H1 (cell line): ENCODE results near the gene IGSF9. TPM values are rescaled to one million over a fixed set of nuclear protein-coding genes. Genes with fewer than 3 reads are reported as not detected.

ENCODE experiments used
- CTCF ChIA-PET: fragments of 300-600 bp; sonication (Branson Sonifier 250); formaldehyde crosslinking; loops from one replicate; lab custom pipeline; 2021; ENCODE audit not compliant: partially characterized antibody; lab: Charles Lee
- POLR2A ChIA-PET: fragments of 300-600 bp; sonication (Branson Sonifier 250); formaldehyde crosslinking; loops from one replicate; lab custom pipeline; 2021; ENCODE audit warnings: inconsistent platforms; ENCODE audit not compliant: partially characterized antibody; lab: Charles Lee
- DNase-seq, 2 experiments: peaks; one replicate each; pipeline versions ENCODE4 v3.0.0 to v3.0.0-alpha.2; 2010 to 2022; ENCODE audit warnings: low spot score in 2 of 2, low read depth in 1 of 2, mixed read lengths in 1 of 2
- FAIRE-seq: peaks from 2 replicates; lab custom pipeline; 2011; peaks lifted over from hg19 to GRCh38; lab: Jason Lieb, UNC
- H2AFZ ChIP-seq: 2 replicates; pipeline ENCODE4 v1.8.1; 2012; ENCODE audit warnings: low read length, inconsistent platforms
- H2AK5ac ChIP-seq: 2 replicates; pipeline ENCODE4 v1.6.1; 2013; ENCODE audit warnings: low read depth, low read length
- H2BK120ac ChIP-seq: replicated peaks from 2 replicates; pipeline ENCODE3; 2013; ENCODE audit warnings: low read depth, low read length, inconsistent platforms
- H2BK12ac ChIP-seq: 2 replicates; pipeline ENCODE4 v1.6.1; 2013; ENCODE audit warnings: low read depth, low read length
- H2BK15ac ChIP-seq: 2 replicates; pipeline ENCODE4 v1.6.1; 2013; ENCODE audit warnings: low read length
- H2BK20ac ChIP-seq: 2 replicates; pipeline ENCODE4 v1.6.1; 2013; ENCODE audit warnings: low read length
- H2BK5ac ChIP-seq: 2 replicates; pipeline ENCODE4 v1.6.1; 2013; ENCODE audit warnings: low read depth, low read length
- H3K14ac ChIP-seq: 2 replicates; pipeline ENCODE4 v1.6.1; 2013; ENCODE audit warnings: inconsistent platforms; ENCODE audit not compliant: insufficient read length
- H3K18ac ChIP-seq: 2 replicates; pipeline ENCODE4 v1.6.1; 2013; ENCODE audit warnings: low read length; ENCODE audit errors: extremely low read depth
- H3K23ac ChIP-seq: 2 replicates; pipeline ENCODE4 v1.6.1; 2013; ENCODE audit warnings: inconsistent platforms; ENCODE audit not compliant: insufficient read length
- H3K23me2 ChIP-seq: 2 replicates; pipeline ENCODE4 v1.6.1; 2013; ENCODE audit warnings: low read depth, low read length
- H3K27ac ChIP-seq: 2 replicates; pipeline ENCODE4 v1.6.1; 2011; ENCODE audit warnings: low read depth, low read length, inconsistent platforms
- H3K27me3 ChIP-seq, 4 experiments: replicated peaks in 1 of 4; 1 replicate in 1 of 4; 2 replicates in 3 of 4; pipeline versions ENCODE4 v1.6.1 to v1.8.1; 2011 to 2013; ENCODE audit warnings: low read length in 3 of 4, mild to moderate bottlenecking in 3 of 4, inconsistent platforms in 2 of 4, mixed read lengths in 2 of 4, moderate library complexity in 1 of 4; ENCODE audit not compliant: control insufficient read depth in 3 of 4, insufficient read depth in 3 of 4; ENCODE audit errors: extremely low read depth in 1 of 4
- H3K36me3 ChIP-seq, 4 experiments: 2 replicates each; pipeline versions ENCODE4 v1.6.1 to v1.8.1; 2011 to 2013; ENCODE audit warnings: mild to moderate bottlenecking in 4 of 4, low read length in 3 of 4, moderate library complexity in 2 of 4, control low read depth in 1 of 4, inconsistent platforms in 1 of 4; ENCODE audit not compliant: insufficient read depth in 4 of 4, control insufficient read depth in 2 of 4
- H3K4ac ChIP-seq: replicated peaks from 2 replicates; pipeline ENCODE3; 2013; ENCODE audit warnings: low read length, low read depth, mixed read lengths, inconsistent platforms; ENCODE audit not compliant: insufficient read length
- H3K4me1 ChIP-seq, 4 experiments: replicated peaks in 1 of 4; 1 replicate in 1 of 4; 2 replicates in 3 of 4; pipeline versions ENCODE4 v1.6.1 to v1.8.1; 2011 to 2013; ENCODE audit warnings: low read length in 3 of 4, inconsistent platforms in 2 of 4, mixed read lengths in 1 of 4; ENCODE audit not compliant: insufficient read depth in 4 of 4, control insufficient read depth in 3 of 4
- H3K4me2 ChIP-seq, 2 experiments: 2 replicates each; pipeline versions ENCODE4 v1.6.1 to v1.8.1; 2011 to 2013; ENCODE audit warnings: low read depth in 2 of 2, low read length in 2 of 2, control low read depth in 1 of 2, inconsistent platforms in 1 of 2, mild to moderate bottlenecking in 1 of 2; ENCODE audit not compliant: insufficient read depth in 1 of 2
- H3K4me3 ChIP-seq, 4 experiments: fragments of 200-600, 300-600 bp in 1 of 4; sonication (generic), shearing (Covaris generic), sonication (Bioruptor Twin) in 1 of 4; 2 replicates each; pipeline versions ENCODE4 v1.5.1 to v1.8.1; 2011 to 2016; ENCODE audit warnings: low read length in 4 of 4, low read depth in 3 of 4, control low read depth in 2 of 4, inconsistent platforms in 2 of 4, mild to moderate bottlenecking in 2 of 4, mixed read lengths in 1 of 4, moderate library complexity in 1 of 4; ENCODE audit not compliant: insufficient read depth in 2 of 4; ENCODE audit errors: extremely low read depth in 1 of 4
- H3K56ac ChIP-seq: replicated peaks from 2 replicates; pipeline ENCODE3; 2013; ENCODE audit warnings: low read depth, mild to moderate bottlenecking, mixed read lengths, low read length, inconsistent platforms; ENCODE audit not compliant: insufficient read length
- H3K79me1 ChIP-seq: 2 replicates; pipeline ENCODE4 v1.6.1; 2013; ENCODE audit warnings: low read depth, low read length, control low read depth
- H3K79me2 ChIP-seq, 2 experiments: 2 replicates each; pipeline versions ENCODE4 v1.6.1 to v1.8.1; 2012 to 2013; ENCODE audit warnings: low read length in 2 of 2, mild to moderate bottlenecking in 2 of 2, inconsistent platforms in 1 of 2; ENCODE audit not compliant: insufficient read depth in 2 of 2, control insufficient read depth in 1 of 2
- H3K9ac ChIP-seq, 4 experiments: replicated peaks in 1 of 4; 1 replicate in 1 of 4; 2 replicates in 3 of 4; pipeline versions ENCODE4 v1.6.1 to v1.8.1; 2011 to 2013; ENCODE audit warnings: low read depth in 3 of 4, low read length in 3 of 4, control low read depth in 2 of 4, mild to moderate bottlenecking in 2 of 4, moderate library complexity in 2 of 4, inconsistent platforms in 1 of 4; ENCODE audit errors: extremely low read depth in 1 of 4
- H3K9me3 ChIP-seq, 2 experiments: 2 replicates each; pipeline versions ENCODE4 v1.6.1 to v1.8.1; 2012 to 2013; ENCODE audit warnings: mild to moderate bottlenecking in 2 of 2, moderate library complexity in 2 of 2, control low read depth in 1 of 2, inconsistent platforms in 1 of 2, low read depth in 1 of 2, low read length in 1 of 2, mixed read lengths in 1 of 2; ENCODE audit not compliant: insufficient read depth in 2 of 2
- H4K20me1 ChIP-seq, 2 experiments: replicated peaks in 1 of 2; 2 replicates each; pipeline versions ENCODE3 to v1.8.1; 2011 to 2013; ENCODE audit warnings: inconsistent platforms in 2 of 2, low read length in 2 of 2, mild to moderate bottlenecking in 1 of 2; ENCODE audit not compliant: insufficient read depth in 2 of 2, control insufficient read depth in 1 of 2
- H4K5ac ChIP-seq: 2 replicates; pipeline ENCODE4 v1.6.1; 2013; ENCODE audit warnings: low read length, low read depth, mixed read lengths, inconsistent platforms; ENCODE audit not compliant: insufficient read length
- H4K8ac ChIP-seq: 2 replicates; pipeline ENCODE4 v1.8.0; 2013; ENCODE audit warnings: mild to moderate bottlenecking, moderate library complexity, low read length, inconsistent platforms; ENCODE audit not compliant: insufficient read depth; ENCODE audit errors: extremely low read depth
- H4K91ac ChIP-seq: replicated peaks from 2 replicates; pipeline ENCODE3; 2013; ENCODE audit warnings: low read length, mixed read lengths, inconsistent platforms; ENCODE audit not compliant: insufficient read length
- RFX5 ChIP-seq: IDR thresholded peaks from 2 replicates; pipeline ENCODE4 v1.6.1; 2011; ENCODE audit warnings: low read depth, low read length, improper control_type of control experiment, borderline replicate concordance
- SIX5 ChIP-seq: IDR thresholded peaks from 2 replicates; pipeline ENCODE4 v1.6.1; 2011; ENCODE audit warnings: mild to moderate bottlenecking, low read depth, low read length
- TAF1 ChIP-seq: IDR thresholded peaks from 2 replicates; pipeline ENCODE4 v1.6.1; 2011; ENCODE audit warnings: mild to moderate bottlenecking, low read depth, low read length
- YY1 ChIP-seq: IDR thresholded peaks from 2 replicates; pipeline ENCODE4 v1.6.1; 2011; ENCODE audit warnings: low read depth, mild to moderate bottlenecking, low read length
- WGBS, 2 experiments: shearing (Covaris generic) in 1 of 2; methylation state at CpG; one replicate each; pipeline versions ENCODE4 v1.1.6 to v1.1.7; 2013 to 2015; ENCODE audit warnings: low lambda C conversion rate in 2 of 2, mixed read lengths in 2 of 2, inconsistent platforms in 1 of 2, low coverage in 1 of 2, missing lambda C conversion rate in 1 of 2; ENCODE audit not compliant: insufficient replicate concordance in 2 of 2, insufficient coverage in 1 of 2, insufficient read length in 1 of 2; ENCODE audit errors: extremely low coverage in 1 of 2, missing lambda C conversion rate in 1 of 2; 5-methylcytosine and 5-hydroxymethylcytosine counted together
- polyA plus RNA-seq, 7 experiments: library from polyadenylated mRNA; depleted of rRNA in 3 of 7; stranded (reverse) in 5 of 7; unstranded in 2 of 7; fragments of >200 nt in 5 of 7; fragments of 200-250 nt in 2 of 7; gene quantifications; 1 replicate in 5 of 7; 2 replicates in 1 of 7; 4 replicates in 1 of 7; pipeline versions ENCODE4 v1.2.1 to v1.2.3, GENCODE V29; 2011 to 2013; ENCODE audit warnings: missing spikeins in 2 of 7, mixed read lengths in 2 of 7
- total RNA-seq: library from RNA; stranded (reverse); fragmentation: NEBNext Ultra II Directional; extraction: Animal tissue kit (Norgen Biotek cat#: 25700); gene quantifications from 2 replicates; pipeline ENCODE4 v1.2.1, GENCODE V29; 2021

Gene IGSF9
- total and polyA plus RNA-seq, 2 of the 8 experiments (the other 6 are each of a cell fraction or from before 2014, with no cell fraction given), result 10.9 to 28.1 TPM

DNA sequence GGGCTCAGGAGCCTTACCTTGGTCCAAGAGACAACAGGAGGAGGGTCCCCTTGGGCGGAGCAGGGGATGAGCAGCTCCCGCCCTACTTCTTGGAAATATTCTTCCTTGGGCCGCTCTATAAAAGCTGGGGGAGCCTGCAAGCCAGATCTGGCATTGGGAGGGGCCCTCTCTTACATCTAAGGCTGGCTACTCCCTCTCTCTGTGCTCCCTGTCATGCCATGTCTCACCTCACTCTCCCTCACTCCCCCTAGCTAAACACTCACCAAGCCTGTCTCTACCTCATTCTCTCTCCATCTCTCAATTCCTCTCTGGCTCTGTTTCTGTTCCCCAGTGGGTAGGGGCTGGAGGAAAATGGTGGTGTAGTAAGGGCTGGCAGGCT lies 13.6 kb downstream of the IGSF9 start:
- no peaks in the 10 kb centered on the region for H3K79me2 ChIP-seq
- H4K8ac ChIP-seq, result no peak overlapping the region
- DNase-seq, result no peak
- H2AK5ac ChIP-seq, result no peak overlapping the region
- H2BK15ac ChIP-seq, result no peak overlapping the region
- H3K4me1 ChIP-seq, result peaks cover 0 to 4% (median 3%) of the 10 kb centered on the region in 4 experiments; a peak in 5 of 7 replicates
- H3K23ac ChIP-seq, result no peak overlapping the region
- H3K9ac ChIP-seq, result no peak overlapping the region
- CTCF ChIA-PET, result interaction anchor here (1.2 to 35.5 kb wide), 5 partner anchors 9 to 736 kb away, joined by 3 to 696 read pairs (median 9); no protein-coding TSS in a partner anchor
- H2BK5ac ChIP-seq, result no peak overlapping the region
- 88% methylated on average over 3 of the region's 3 CpGs; no CpG with 5 or more reads in 1 of the 2 experiments for WGBS, 2 experiments
- H3K23me2 ChIP-seq, result no peaks in the 10 kb centered on the region; the same call in 1 of the 2 replicates
- no peak overlapping the region for H2BK12ac ChIP-seq
- no peak overlapping the region for H3K4me2 ChIP-seq
- H2BK20ac ChIP-seq, result no peak overlapping the region
- no peak overlapping the region for H2AFZ ChIP-seq
- POLR2A ChIA-PET, result interaction anchor here (3.0 kb wide), 1 partner anchor 14 kb away, joined by 15 read pairs; the partner anchor contains the start of gene IGSF9
- H3K18ac ChIP-seq, result no peak overlapping the region
- no peak overlapping the region for H3K4ac ChIP-seq
- H3K36me3 ChIP-seq, result peaks cover 3 to 38% (median 17%) of the 10 kb centered on the region in 4 experiments; a peak in 6 of 8 replicates
- H3K56ac ChIP-seq, result no peak overlapping the region
- no peaks in the 10 kb centered on the region for H3K9me3 ChIP-seq
- no peak overlapping the region for H3K27ac ChIP-seq
- H3K4me3 ChIP-seq, result no peak overlapping the region
- no peaks in the 10 kb centered on the region for H3K27me3 ChIP-seq
- H3K79me1 ChIP-seq, result no peaks in the 10 kb centered on the region
- no peak overlapping the region for H2BK120ac ChIP-seq
- H4K91ac ChIP-seq, result no peak overlapping the region
- no peak overlapping the region for H4K5ac ChIP-seq
- no peak overlapping the region for H3K14ac ChIP-seq
- H4K20me1 ChIP-seq, result peaks cover 0 to 3% of the 10 kb centered on the region in 2 experiments
- no peak for FAIRE-seq
- TF ChIP-seq YY1 (no peak), TAF1 (no peak), RFX5 (no peak), SIX5 (no peak)
